ENCODE results near the gene KCNQ5.

The KCNQ5 gene

GRCh38 chr6:72647489-72647888 is 25.6 kb downstream of the KCNQ5 start:
- H3K9me2 ChIP-seq (replicated peaks; ENCODE audit: control insufficient read depth, low read length) = no peaks in the 10 kb centered on the region
- H3K9me3 ChIP-seq (ENCODE audit: control insufficient read depth, insufficient read depth, low read length) = no peaks in the 10 kb centered on the region
- TF ChIP-seq EZH2phosphoT487 (IDR thresholded peaks at IDR 0.05; ENCODE audit: borderline replicate concordance, low read length) (no peak), CTCF (IDR thresholded peaks at IDR 0.05; ENCODE audit: low read depth, low read length, poor library complexity, severe bottlenecking) (no peak)
- H4K20me1 ChIP-seq (ENCODE audit: control insufficient read depth, insufficient read depth, low read depth, low read length) = no peaks in the 10 kb centered on the region; the same call in 1 of the 2 replicates
- H3F3A ChIP-seq (ENCODE audit: control insufficient read depth, insufficient read depth) = no peaks in the 10 kb centered on the region
- H3K27ac ChIP-seq (ENCODE audit: low read depth, low read length) = no peak overlapping the region
- no peak overlapping the region for H3K4me2 ChIP-seq (ENCODE audit: low read length)
- peaks cover 97% of the 10 kb centered on the region for H3K79me2 ChIP-seq (ENCODE audit: control insufficient read depth, low read length)
- no peak overlapping the region for H3K4me3 ChIP-seq (ENCODE audit: low read length)
- H3K4me1 ChIP-seq (ENCODE audit: control insufficient read depth, low read length) = peaks cover 48% of the 10 kb centered on the region
- peaks cover 59% of the 10 kb centered on the region for H3K36me3 ChIP-seq (ENCODE audit: control insufficient read depth, low read length)
- H3K27me3 ChIP-seq (ENCODE audit: control insufficient read depth, low read length) = no peaks in the 10 kb centered on the region

GRCh38 chr6:72649032-72649984 is 27.4 kb downstream of the KCNQ5 start:
- peak overlapping the region; percentile 27 for H3K4me2 ChIP-seq (ENCODE audit: low read length)
- H4K20me1 ChIP-seq (ENCODE audit: control insufficient read depth, insufficient read depth, low read depth, low read length) = peaks cover 4% of the 10 kb centered on the region; the same call in 1 of the 2 replicates
- no peak overlapping the region for H3K27ac ChIP-seq (ENCODE audit: low read depth, low read length)
- no peak overlapping the region for H3K4me3 ChIP-seq (ENCODE audit: low read length)
- peaks cover 97% of the 10 kb centered on the region for H3K79me2 ChIP-seq (ENCODE audit: control insufficient read depth, low read length)
- TF ChIP-seq CTCF (IDR thresholded peaks at IDR 0.05; ENCODE audit: low read depth, low read length, poor library complexity, severe bottlenecking) (no peak), EZH2phosphoT487 (IDR thresholded peaks at IDR 0.05; ENCODE audit: borderline replicate concordance, low read length) (no peak)
- no peaks in the 10 kb centered on the region for H3K9me2 ChIP-seq (replicated peaks; ENCODE audit: control insufficient read depth, low read length)
- H3K9me3 ChIP-seq (ENCODE audit: control insufficient read depth, insufficient read depth, low read length) = no peaks in the 10 kb centered on the region
- peaks cover 56% of the 10 kb centered on the region for H3K4me1 ChIP-seq (ENCODE audit: control insufficient read depth, low read length)
- no peaks in the 10 kb centered on the region for H3K27me3 ChIP-seq (ENCODE audit: control insufficient read depth, low read length)
- no peaks in the 10 kb centered on the region for H3F3A ChIP-seq (ENCODE audit: control insufficient read depth, insufficient read depth)
- H3K36me3 ChIP-seq (ENCODE audit: control insufficient read depth, low read length) = peaks cover 45% of the 10 kb centered on the region

GRCh38 chr6:72650081-72650745 is 28.3 kb downstream of the KCNQ5 start:
- no peak for TF ChIP-seq EZH2phosphoT487 (IDR thresholded peaks at IDR 0.05; ENCODE audit: borderline replicate concordance, low read length)
- TF ChIP-seq CTCF (IDR thresholded peaks at IDR 0.05; ENCODE audit: low read depth, low read length, poor library complexity, severe bottlenecking) = no peak
- H3K9me3 ChIP-seq (ENCODE audit: control insufficient read depth, insufficient read depth, low read length) = no peaks in the 10 kb centered on the region
- H3K27me3 ChIP-seq (ENCODE audit: control insufficient read depth, low read length) = no peaks in the 10 kb centered on the region
- H3F3A ChIP-seq (ENCODE audit: control insufficient read depth, insufficient read depth) = no peaks in the 10 kb centered on the region
- H3K4me1 ChIP-seq (ENCODE audit: control insufficient read depth, low read length) = peaks cover 56% of the 10 kb centered on the region
- H3K36me3 ChIP-seq (ENCODE audit: control insufficient read depth, low read length) = peaks cover 45% of the 10 kb centered on the region
- H3K27ac ChIP-seq (ENCODE audit: low read depth, low read length) = no peak overlapping the region
- peaks cover 97% of the 10 kb centered on the region for H3K79me2 ChIP-seq (ENCODE audit: control insufficient read depth, low read length)
- no peak overlapping the region for H3K4me3 ChIP-seq (ENCODE audit: low read length)
- H3K9me2 ChIP-seq (replicated peaks; ENCODE audit: control insufficient read depth, low read length) = no peaks in the 10 kb centered on the region
- H4K20me1 ChIP-seq (ENCODE audit: control insufficient read depth, insufficient read depth, low read depth, low read length) = peaks cover 6% of the 10 kb centered on the region
- H3K4me2 ChIP-seq (ENCODE audit: low read length) = peak overlapping the region; percentile 27; the same call in 1 of the 2 replicates

Data from DOHH2 (cell line).